H9 (cell line): ENCODE measurements around the gene CYTH4. TPM values are rescaled to one million over a fixed set of nuclear protein-coding genes. Genes with fewer than 3 reads are reported as not detected.

Experiments used
- DNase-seq: peaks from one replicate; pipeline ENCODE4 v3.0.0-alpha.2; 2017
- H2AFZ ChIP-seq: one replicate; pipeline ENCODE4 v1.6.1; 2013; ENCODE audit warnings: mild to moderate bottlenecking, low read length, control low read depth, moderate library complexity
- H2AK5ac ChIP-seq: 2 replicates; pipeline ENCODE4 v1.6.1; 2013; ENCODE audit warnings: low read length, control low read depth, mixed read lengths; ENCODE audit not compliant: insufficient read length
- H2BK120ac ChIP-seq: one replicate; pipeline ENCODE4 v1.6.1; 2013; ENCODE audit warnings: low read depth, mild to moderate bottlenecking, low read length, control low read depth, inconsistent platforms; ENCODE audit not compliant: poor library complexity, severe bottlenecking
- H2BK12ac ChIP-seq: 2 replicates; pipeline ENCODE4 v1.6.1; 2013; ENCODE audit warnings: low read length, control low read depth, mixed read lengths, low read depth; ENCODE audit not compliant: insufficient read length
- H2BK15ac ChIP-seq: 2 replicates; pipeline ENCODE4 v1.6.1; 2013; ENCODE audit warnings: low read depth, low read length, control low read depth
- H2BK20ac ChIP-seq: one replicate; pipeline ENCODE4 v1.6.1; 2013; ENCODE audit warnings: low read depth, mild to moderate bottlenecking, low read length, control low read depth, inconsistent platforms; ENCODE audit not compliant: poor library complexity, severe bottlenecking
- H2BK5ac ChIP-seq: 2 replicates; pipeline ENCODE4 v1.6.1; 2013; ENCODE audit warnings: low read length, control low read depth, mixed read lengths; ENCODE audit not compliant: insufficient read length
- H3K14ac ChIP-seq: 2 replicates; pipeline ENCODE4 v1.6.1; 2013; ENCODE audit warnings: low read length, control low read depth; ENCODE audit not compliant: insufficient read depth
- H3K18ac ChIP-seq: 2 replicates; pipeline ENCODE4 v1.6.1; 2013; ENCODE audit warnings: low read depth, mild to moderate bottlenecking, mixed read lengths, low read length, control low read depth; ENCODE audit not compliant: insufficient read length
- H3K23ac ChIP-seq: 2 replicates; pipeline ENCODE4 v1.6.1; 2013; ENCODE audit warnings: low read length, control low read depth, mixed read lengths, low read depth; ENCODE audit not compliant: insufficient read length
- H3K23me2 ChIP-seq: 2 replicates; pipeline ENCODE4 v1.6.1; 2013; ENCODE audit warnings: low read depth, mild to moderate bottlenecking, mixed read lengths, low read length, control low read depth; ENCODE audit not compliant: insufficient read length, poor library complexity, severe bottlenecking
- H3K27ac ChIP-seq: 2 replicates; pipeline ENCODE4 v1.5.1; 2013; ENCODE audit warnings: low read length, control low read depth, mixed read lengths, low read depth; ENCODE audit not compliant: insufficient read length
- H3K27me3 ChIP-seq: 2 replicates; pipeline ENCODE4 v1.6.1; 2013; ENCODE audit warnings: low read length, control low read depth, inconsistent platforms; ENCODE audit not compliant: insufficient read depth
- H3K4ac ChIP-seq: 2 replicates; pipeline ENCODE4 v1.6.1; 2013; ENCODE audit warnings: low read depth, mild to moderate bottlenecking, control low read depth, inconsistent platforms, low read length, moderate library complexity
- H3K4me1 ChIP-seq: 2 replicates; pipeline ENCODE4 v1.6.1; 2013; ENCODE audit warnings: low read length, control low read depth, inconsistent platforms; ENCODE audit not compliant: insufficient read depth
- H3K4me2 ChIP-seq: 2 replicates; pipeline ENCODE4 v1.6.1; 2013; ENCODE audit warnings: low read length, control low read depth, mixed read lengths; ENCODE audit not compliant: insufficient read length, insufficient read depth
- H3K56ac ChIP-seq: 2 replicates; pipeline ENCODE4 v1.6.1; 2013; ENCODE audit warnings: low read depth, mild to moderate bottlenecking, mixed read lengths, low read length, control low read depth; ENCODE audit not compliant: insufficient read length
- H3K79me1 ChIP-seq: 2 replicates; pipeline ENCODE4 v1.6.1; 2013; ENCODE audit warnings: low read depth, mild to moderate bottlenecking, moderate library complexity, low read length, control low read depth, inconsistent platforms; ENCODE audit not compliant: insufficient read depth, poor library complexity, severe bottlenecking
- H3K79me2 ChIP-seq: 2 replicates; pipeline ENCODE4 v1.6.1; 2013; ENCODE audit warnings: low read length, control low read depth, inconsistent platforms; ENCODE audit not compliant: insufficient read depth
- H3K9ac ChIP-seq: 2 replicates; pipeline ENCODE4 v1.6.1; 2013; ENCODE audit warnings: low read length, control low read depth, mixed read lengths; ENCODE audit not compliant: insufficient read length; ENCODE audit errors: extremely low read depth
- H3K9me3 ChIP-seq: one replicate; pipeline ENCODE4 v1.6.1; 2013; ENCODE audit warnings: low read depth, low read length, inconsistent platforms; ENCODE audit not compliant: control insufficient read depth
- H3T11ph ChIP-seq: one replicate; pipeline ENCODE4 v1.6.1; 2013; ENCODE audit warnings: mild to moderate bottlenecking, low read length, control low read depth, inconsistent platforms
- H4K20me1 ChIP-seq: one replicate; pipeline ENCODE4 v1.6.1; 2013; ENCODE audit not compliant: control insufficient read depth, insufficient read length, insufficient read depth
- H4K5ac ChIP-seq: 2 replicates; pipeline ENCODE4 v1.6.1; 2013; ENCODE audit warnings: low read depth, mild to moderate bottlenecking, mixed read lengths, low read length, control low read depth; ENCODE audit not compliant: insufficient read length
- H4K8ac ChIP-seq: replicated peaks from 2 replicates; pipeline ENCODE4 v1.6.1; 2013; ENCODE audit warnings: low read length, control low read depth, mixed read lengths, low read depth; ENCODE audit not compliant: insufficient read length
- H4K91ac ChIP-seq: 2 replicates; pipeline ENCODE4 v1.6.1; 2013; ENCODE audit warnings: low read depth, mild to moderate bottlenecking, moderate library complexity, mixed read lengths, low read length, control low read depth; ENCODE audit not compliant: insufficient read length
- H3K27ac Mint-ChIP-seq, 3 experiments: 2 replicates in 2 of 3; 3 replicates in 1 of 3; pipeline ENCODE4 v1.8.0; 2020 to 2021; ENCODE audit warnings: mixed read lengths in 3 of 3, mild to moderate bottlenecking in 1 of 3, moderate library complexity in 1 of 3
- H3K27me3 Mint-ChIP-seq: 2 replicates; pipeline ENCODE4 v1.8.0; 2021; ENCODE audit warnings: low read depth, mild to moderate bottlenecking, moderate library complexity, mixed read lengths
- H3K36me3 Mint-ChIP-seq, 3 experiments: 2 replicates in 2 of 3; 3 replicates in 1 of 3; pipeline ENCODE4 v1.8.0; 2020 to 2021; ENCODE audit warnings: low read depth in 3 of 3, mixed read lengths in 3 of 3; ENCODE audit not compliant: insufficient read depth in 1 of 3
- H3K4me1 Mint-ChIP-seq, 2 experiments: 2 replicates each; pipeline ENCODE4 v1.8.0; 2020; ENCODE audit warnings: mixed read lengths in 2 of 2
- H3K4me3 Mint-ChIP-seq, 2 experiments: 2 replicates in 1 of 2; 3 replicates in 1 of 2; pipeline ENCODE4 v1.8.0; 2020 to 2021; ENCODE audit warnings: mild to moderate bottlenecking in 2 of 2, mixed read lengths in 2 of 2, moderate library complexity in 1 of 2
- H3K9me3 Mint-ChIP-seq, 2 experiments: 2 replicates in 1 of 2; 3 replicates in 1 of 2; pipeline ENCODE4 v1.8.0; 2020; ENCODE audit warnings: mild to moderate bottlenecking in 2 of 2, mixed read lengths in 2 of 2, moderate library complexity in 1 of 2
- whole genome bisulfite sequencing: extraction: QIAGEN DNeasy Blood & Tissue Kit; methylation state at CpG from one replicate; pipeline ENCODE4 v1.1.7; 2013; ENCODE audit warnings: missing lambda C conversion rate, low lambda C conversion rate, mixed read lengths; ENCODE audit not compliant: insufficient read length; ENCODE audit errors: extremely low coverage; 5-methylcytosine and 5-hydroxymethylcytosine counted together
- total RNA-seq: library from RNA; stranded (reverse); gene quantifications from 2 replicates; pipeline ENCODE4 v1.2.1, GENCODE V29; 2021
- TF ChIP-seq, protein P1 (sequence below): fragments of 200-600 bp; sonication (generic); conservative IDR thresholded peaks from 3 replicates; pipeline ENCODE4 v1.8.0; 2021; ENCODE audit warnings: antibody characterized with exemption, mild to moderate bottlenecking

The CYTH4 gene
- total RNA-seq, 1 experiment from 2014 or later = not detected

GRCh38 chr22:37235897-37236607 is 46.3 kb upstream of the CYTH4 start:
- H3K56ac ChIP-seq = no peak overlapping the region
- TF ChIP-seq, protein P1, sequence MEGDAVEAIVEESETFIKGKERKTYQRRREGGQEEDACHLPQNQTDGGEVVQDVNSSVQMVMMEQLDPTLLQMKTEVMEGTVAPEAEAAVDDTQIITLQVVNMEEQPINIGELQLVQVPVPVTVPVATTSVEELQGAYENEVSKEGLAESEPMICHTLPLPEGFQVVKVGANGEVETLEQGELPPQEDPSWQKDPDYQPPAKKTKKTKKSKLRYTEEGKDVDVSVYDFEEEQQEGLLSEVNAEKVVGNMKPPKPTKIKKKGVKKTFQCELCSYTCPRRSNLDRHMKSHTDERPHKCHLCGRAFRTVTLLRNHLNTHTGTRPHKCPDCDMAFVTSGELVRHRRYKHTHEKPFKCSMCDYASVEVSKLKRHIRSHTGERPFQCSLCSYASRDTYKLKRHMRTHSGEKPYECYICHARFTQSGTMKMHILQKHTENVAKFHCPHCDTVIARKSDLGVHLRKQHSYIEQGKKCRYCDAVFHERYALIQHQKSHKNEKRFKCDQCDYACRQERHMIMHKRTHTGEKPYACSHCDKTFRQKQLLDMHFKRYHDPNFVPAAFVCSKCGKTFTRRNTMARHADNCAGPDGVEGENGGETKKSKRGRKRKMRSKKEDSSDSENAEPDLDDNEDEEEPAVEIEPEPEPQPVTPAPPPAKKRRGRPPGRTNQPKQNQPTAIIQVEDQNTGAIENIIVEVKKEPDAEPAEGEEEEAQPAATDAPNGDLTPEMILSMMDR = no peak
- H2BK12ac ChIP-seq = no peak overlapping the region
- no peak overlapping the region for H2AK5ac ChIP-seq
- H3K4me1 ChIP-seq = no peaks in the 10 kb centered on the region
- Mint-ChIP-seq H3K27me3 (peaks cover 19% of the 10 kb centered on the region), H3K9me3 (no peaks in the 10 kb centered on the region; a peak in 1 of 5 replicates), H3K4me3 (peak overlapping the region in 1 of 2 experiments; percentile 7; a peak in 1 of 5 replicates), H3K36me3 (no peaks in the 10 kb centered on the region), H3K4me1 (peaks cover 10 to 29% of the 10 kb centered on the region in 2 experiments), H3K27ac (no peak overlapping the region; a peak in 1 of 7 replicates)
- no peak overlapping the region for H4K8ac ChIP-seq
- no peak overlapping the region for H2BK5ac ChIP-seq
- H3K4me2 ChIP-seq = no peak overlapping the region
- no peaks in the 10 kb centered on the region for H3K23me2 ChIP-seq
- no peaks in the 10 kb centered on the region for H3K79me1 ChIP-seq
- H4K5ac ChIP-seq = no peak overlapping the region
- no peak overlapping the region for H2BK120ac ChIP-seq
- no peak overlapping the region for H4K91ac ChIP-seq
- no peak overlapping the region for H2BK20ac ChIP-seq
- no peaks in the 10 kb centered on the region for H3K79me2 ChIP-seq
- no peak overlapping the region for H2AFZ ChIP-seq
- no CpG with 5 or more reads among the region's 3 CpGs for WGBS
- no peak overlapping the region for H3K4ac ChIP-seq
- H3K18ac ChIP-seq = no peak overlapping the region
- H3K23ac ChIP-seq = no peak overlapping the region
- no peak overlapping the region for H3K27ac ChIP-seq
- no peak overlapping the region for H2BK15ac ChIP-seq
- no peak overlapping the region for H3K14ac ChIP-seq
- DNase-seq = no peak
- H3K27me3 ChIP-seq = no peaks in the 10 kb centered on the region
- no peak overlapping the region for H3K9ac ChIP-seq
- no peaks in the 10 kb centered on the region for H3K9me3 ChIP-seq
- H4K20me1 ChIP-seq = no peaks in the 10 kb centered on the region
- no peak overlapping the region for H3T11ph ChIP-seq
